HepG2 (cell line): ENCODE results near the gene ZXDC. TPM values are rescaled to one million over a fixed set of nuclear protein-coding genes. Genes with fewer than 3 reads are reported as not detected.

ENCODE experiments used
- ATAC-seq: fragments of 200-7000 bp; cut with Tn5 transposase; 3 replicates; pipeline ENCODE4 v1.9.1; 2020; ENCODE audit warnings: mild to moderate bottlenecking, moderate library complexity
- BruUV-seq: library from RNA; stranded (reverse); fragments of 400-500 nt; replicated peaks from 2 replicates; lab custom pipeline; 2021; lab: Mats Ljungman, UMichigan
- CTCF ChIA-PET: fragments of 300-600 bp; formaldehyde crosslinking; extraction: SDS; loops from one replicate; lab custom pipeline; 2021; ENCODE audit warnings: low total read pairs, inconsistent platforms, low intra/inter-chr PET ratio; lab: Yijun Ruan, JAX
- POLR2A ChIA-PET: fragments of 350-600 bp; sonication (Branson Sonifier 250); formaldehyde crosslinking; loops from one replicate; lab custom pipeline; 2020; ENCODE audit warnings: antibody characterized with exemption, inconsistent platforms; lab: Yijun Ruan, JAX
- DNase-seq: peaks from one replicate; pipeline ENCODE4 v3.0.0-alpha.2; 2015; ENCODE audit warnings: low spot score
- FAIRE-seq: peaks from 3 replicates; lab custom pipeline; 2011; peaks lifted over from hg19 to GRCh38; lab: Jason Lieb, UNC
- H2AFZ ChIP-seq: one replicate; pipeline ENCODE4 v1.6.1; 2011; ENCODE audit warnings: low read length, inconsistent platforms
- H3K27ac ChIP-seq: fragments of 300-600 bp; 3 replicates; pipeline ENCODE4 v1.8.0; 2011; ENCODE audit warnings: mixed run types, mild to moderate bottlenecking, mixed read lengths, low read length, inconsistent platforms; ENCODE audit not compliant: insufficient read depth; ENCODE audit errors: extremely low read length
- H3K27me3 ChIP-seq, 2 experiments: fragments of 200-600 bp in 1 of 2; 2 replicates in 1 of 2; 3 replicates in 1 of 2; pipeline versions ENCODE4 v1.6.0 to v1.8.0; 2011; ENCODE audit warnings: low read length in 2 of 2, mild to moderate bottlenecking in 2 of 2, moderate library complexity in 2 of 2, inconsistent platforms in 1 of 2; ENCODE audit not compliant: insufficient read depth in 2 of 2, control insufficient read depth in 1 of 2
- H3K36me3 ChIP-seq, 2 experiments: fragments of 200-600 bp in 1 of 2; replicated peaks in 1 of 2; 2 replicates in 1 of 2; 3 replicates in 1 of 2; pipeline versions ENCODE4 v1.5.1 to v1.8.0; 2011; ENCODE audit warnings: low read length in 2 of 2, inconsistent platforms in 1 of 2; ENCODE audit not compliant: insufficient read depth in 2 of 2, control insufficient read depth in 1 of 2
- H3K4me1 ChIP-seq: 2 replicates; pipeline ENCODE4 v1.5.1; 2012; ENCODE audit warnings: low read length, inconsistent platforms; ENCODE audit not compliant: insufficient read depth
- H3K4me2 ChIP-seq: 2 replicates; pipeline ENCODE4 v1.6.0; 2011; ENCODE audit warnings: low read depth, low read length, inconsistent platforms
- H3K4me3 ChIP-seq, 3 experiments: fragments of 200-600 bp in 1 of 3; sonication (generic), shearing (Covaris generic) in 1 of 3; replicated peaks in 1 of 3; 2 replicates each; pipeline ENCODE4 v1.5.1; 2011 to 2016; ENCODE audit warnings: low read length in 3 of 3, inconsistent platforms in 2 of 3, low read depth in 2 of 3, mild to moderate bottlenecking in 2 of 3, control low read depth in 1 of 3, mixed read lengths in 1 of 3; ENCODE audit not compliant: insufficient read depth in 1 of 3
- H3K79me2 ChIP-seq: one replicate; pipeline ENCODE4 v1.6.1; 2011; ENCODE audit warnings: low read length, inconsistent platforms; ENCODE audit not compliant: insufficient read depth
- H3K9ac ChIP-seq: 2 replicates; pipeline ENCODE4 v1.6.0; 2011; ENCODE audit warnings: mild to moderate bottlenecking, low read depth, low read length, inconsistent platforms; ENCODE audit not compliant: insufficient read depth
- H3K9me3 ChIP-seq: 2 replicates; pipeline ENCODE4 v1.5.1; 2012; ENCODE audit warnings: mild to moderate bottlenecking, low read length
- H4K20me1 ChIP-seq: 2 replicates; pipeline ENCODE4 v1.6.0; 2011; ENCODE audit warnings: inconsistent platforms, mild to moderate bottlenecking, low read length, moderate library complexity; ENCODE audit not compliant: insufficient read depth
- ATF5 ChIP-seq: sonication (generic); formaldehyde crosslinking; IDR thresholded peaks from 2 replicates; pipeline ENCODE4 v1.4.0; 2020; ENCODE audit warnings: mild to moderate bottlenecking, low read depth, missing genetic modification reagents
- CREB1 ChIP-seq, 2 experiments: fragments of 450-650 bp in 1 of 2; IDR thresholded peaks; 2 replicates each; pipeline ENCODE4 v1.6.1; 2016 to 2017; ENCODE audit warnings: control low read depth in 1 of 2, mild to moderate bottlenecking in 1 of 2, missing compliant biosample characterization in 1 of 2, missing genetic modification characterization in 1 of 2
- DZIP1 ChIP-seq: sonication (generic); formaldehyde crosslinking; IDR thresholded peaks from 2 replicates; pipeline ENCODE4 v1.5.0; 2020; ENCODE audit warnings: mild to moderate bottlenecking, missing genetic modification reagents
- GPN1 ChIP-seq: sonication (generic); formaldehyde crosslinking; IDR thresholded peaks from 2 replicates; pipeline ENCODE4 v1.5.1; 2020; ENCODE audit warnings: missing genetic modification reagents, borderline replicate concordance
- HDAC6 ChIP-seq: fragments of 200-600 bp; sonication (generic); IDR thresholded peaks from 2 replicates; pipeline ENCODE4 v1.7.0; 2017; ENCODE audit warnings: mild to moderate bottlenecking, antibody characterized with exemption, low read length, low read depth
- HIVEP1 ChIP-seq: sonication (generic); formaldehyde crosslinking; IDR thresholded peaks from 2 replicates; pipeline ENCODE4 v1.4.0; 2020; ENCODE audit warnings: mild to moderate bottlenecking, missing genetic modification reagents
- SNAPC5 ChIP-seq: sonication (generic); formaldehyde crosslinking; IDR thresholded peaks from 2 replicates; pipeline ENCODE4 v1.8.1; 2023; ENCODE audit warnings: mild to moderate bottlenecking, missing genetic modification reagents, borderline replicate concordance
- SP5 ChIP-seq: IDR thresholded peaks from 2 replicates; pipeline ENCODE4 v1.6.1; 2016; ENCODE audit warnings: low read depth, borderline replicate concordance
- TEAD2 ChIP-seq: sonication (generic); formaldehyde crosslinking; IDR thresholded peaks from 2 replicates; pipeline ENCODE4 v1.9.0; 2021; ENCODE audit warnings: missing genetic modification reagents
- ZKSCAN8 ChIP-seq: IDR thresholded peaks from 2 replicates; pipeline ENCODE4 v1.6.1; 2016; ENCODE audit warnings: borderline replicate concordance, missing genetic modification reagents, missing compliant biosample characterization
- ZNF136 ChIP-seq: sonication (generic); formaldehyde crosslinking; IDR thresholded peaks from 2 replicates; pipeline ENCODE4 v1.8.1; 2022; ENCODE audit warnings: low read depth, mild to moderate bottlenecking, moderate library complexity, missing genetic modification reagents
- ZNF329 ChIP-seq: sonication (generic); formaldehyde crosslinking; IDR thresholded peaks from 2 replicates; pipeline ENCODE4 v1.9.0; 2021; ENCODE audit warnings: low read depth, mild to moderate bottlenecking, missing genetic modification reagents
- ZNF382 ChIP-seq: sonication (generic); formaldehyde crosslinking; IDR thresholded peaks from 2 replicates; pipeline ENCODE4 v1.5.0; 2020; ENCODE audit warnings: missing genetic modification reagents, mild to moderate bottlenecking, borderline replicate concordance
- ZNF646 ChIP-seq: sonication (generic); formaldehyde crosslinking; IDR thresholded peaks from 2 replicates; pipeline ENCODE4 v1.9.0; 2021; ENCODE audit warnings: mild to moderate bottlenecking, missing genetic modification reagents
- WGBS: methylation state at CpG from one replicate; pipeline ENCODE4 v1.1.6; 2017; ENCODE audit warnings: low lambda C conversion rate; 5-methylcytosine and 5-hydroxymethylcytosine counted together
- in situ Hi-C: cut with HindIII; loops from 2 replicates; pipeline ENCODE4 v1.10.0; 2017; ENCODE audit warnings: low pct_unique_long_range_greater_than_20kb; ENCODE audit not compliant: extremely low pct_ligation_motif_present
- intact Hi-C: fragments of 100-400 bp; cut with micrococcal nuclease; formaldehyde crosslinking; loops from one replicate; pipeline ENCODE4 v1.10.0; 2022; ENCODE audit not compliant: unreplicated experiment
- polyA plus RNA-seq, 8 experiments: library from polyadenylated mRNA; depleted of rRNA in 3 of 8; stranded (reverse) in 7 of 8; unstranded in 1 of 8; fragments of >200 nt; fragmentation: Illumina TruSeq in 4 of 8; extraction: Trizol in 4 of 8; gene quantifications; 2 replicates each; pipeline versions ENCODE4 v1.2.1 to v1.2.3, GENCODE V29; 2011 to 2016; ENCODE audit warnings: low read depth in 4 of 8, missing spikeins in 1 of 8, mixed read lengths in 1 of 8; ENCODE audit not compliant: insufficient read depth in 1 of 8
- total RNA-seq, 5 experiments: library from RNA; depleted of rRNA; stranded (reverse); fragments of >200 nt; fragmentation: Illumina TruSeq; extraction: Trizol; gene quantifications; 2 replicates each; pipeline ENCODE4 v1.2.3, GENCODE V29; 2016; ENCODE audit warnings: low read depth in 1 of 5

The ZXDC gene
- total and polyA plus RNA-seq, 2 of the 13 experiments (the other 11 are each of a cell fraction or from before 2014, with no cell fraction given): 17.6 to 21.2 TPM

GRCh38 chr3:126518779-126519177, 43.1 kb upstream of the ZXDC start:
- CTCF ChIA-PET: no interaction called here
- no peak overlapping the region for H2AFZ ChIP-seq
- in situ Hi-C loops: no loop called here
- TF ChIP-seq ZNF329 (CRISPR knock-in tag) (no peak), TEAD2 (no peak), HDAC6 (no peak), CREB1 (IDR thresholded peaks at IDR 0.05) (no peak), CREB1 (CRISPR knock-in tag; IDR thresholded peaks at IDR 0.05) (peak; percentile 34; the same call in 1 of the 2 replicates), ZKSCAN8 (CRISPR knock-in tag) (no peak), ZNF136 (CRISPR knock-in tag) (no peak), SP5 (CRISPR knock-in tag) (peak; percentile 15; the same call in 1 of the 2 replicates), ATF5 (CRISPR knock-in tag) (no peak), ZNF382 (CRISPR knock-in tag) (no peak), SNAPC5 (CRISPR knock-in tag) (no peak), GPN1 (CRISPR knock-in tag) (no peak), DZIP1 (CRISPR knock-in tag) (no peak), ZNF646 (CRISPR knock-in tag) (no peak), HIVEP1 (CRISPR knock-in tag) (no peak)

More at GRCh38 chr3:126518779-126519177, 43.1 kb upstream of the ZXDC start:
- DNase-seq (peak; percentile 87), ATAC-seq (peak; percentile 9), FAIRE-seq (peak; percentile 82)
- Histone ChIP-seq H3K79me2 (peaks cover 2% of the 10 kb centered on the region), H3K27ac (peak overlapping the region; percentile 76), H3K27me3 (no peaks in the 10 kb centered on the region; a peak in 1 of 5 replicates), H3K4me2 (peak overlapping the region; percentile 94), H3K9ac (peak overlapping the region; percentile 24; the same call in 1 of the 2 replicates), H4K20me1 (no peaks in the 10 kb centered on the region), H3K4me3 (peak overlapping the region in 2 of 3 experiments; percentile 17 to 73; a peak in 2 of 6 replicates), H3K4me1 (peaks cover 74% of the 10 kb centered on the region), H3K36me3 (no peaks in the 10 kb centered on the region), H3K9me3 (no peaks in the 10 kb centered on the region)
- no TSS peak for BruUV-seq
- 0% methylated on average over 3 of the region's 4 CpGs for WGBS
- intact Hi-C loops: loop anchor here (5.0 kb wide), 1 partner anchor 36 kb away; no protein-coding TSS in a partner anchor
- POLR2A ChIA-PET: interaction anchor here (0.7 to 3.5 kb wide), 10 partner anchors 9 to 923 kb away, joined by 3 to 53 read pairs (median 8); partner anchors contain the start of genes OSBPL11 and ZXDC
